ENCODE measurements around the gene NTM. TPM values are rescaled to one million over a fixed set of nuclear protein-coding genes. Genes with fewer than 3 reads are reported as not detected.

The NTM gene
- total and polyA plus RNA-seq, 2 of the 8 experiments (the other 6 are each of a cell fraction or from before 2014, with no cell fraction given) = 13.4 to 20.0 TPM

DNA sequence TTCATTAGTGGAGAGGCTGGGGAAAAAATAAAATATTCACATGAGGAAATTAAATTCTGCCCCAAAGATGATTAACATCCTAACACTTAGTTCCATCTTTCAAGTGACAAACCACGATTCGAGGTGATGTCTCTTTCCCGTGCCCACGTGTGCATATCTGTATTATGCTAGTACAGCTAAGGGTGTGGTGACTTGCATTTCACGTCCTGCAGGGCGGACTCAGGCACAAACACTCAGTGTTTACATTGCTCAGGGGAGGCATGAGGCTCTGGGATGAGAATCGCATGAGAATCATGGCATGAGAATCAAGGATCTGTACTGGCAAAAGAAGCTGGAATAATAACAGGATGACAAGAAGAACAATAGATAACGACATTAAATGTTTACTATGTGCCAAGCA lies 179.4 kb downstream of the NTM start (continued):
- TF ChIP-seq CTBP2 (IDR thresholded peaks at IDR 0.05; ENCODE audit: borderline replicate concordance, insufficient read depth, insufficient read length, low read length) (no peak), HDAC2 (IDR thresholded peaks at IDR 0.05; ENCODE audit: borderline replicate concordance in 1 of 2, low read depth in 2 of 2, low read length in 2 of 2) (no peak), SIX5 (IDR thresholded peaks at IDR 0.05; ENCODE audit: low read depth, low read length) (no peak), SIRT6 (IDR thresholded peaks at IDR 0.05; ENCODE audit: low read length) (no peak)
